Activated CD4-positive, alpha-beta T cell treated with anti-CD3 and anti-CD28 coated beads for 48 hours (primary cell): Measurements from ENCODE around the gene GPR153.

ENCODE experiments used
- DNase-seq: peaks from one replicate; pipeline ENCODE4 v3.0.0-alpha.2; 2020

Gene GPR153

GRCh38 chr1:6268415-6268814 is 7.5 kb upstream of the GPR153 start:
- DNase-seq, result no peak

GRCh38 chr1:6267686-6268322 is 6.9 kb upstream of the GPR153 start:
- DNase-seq, result no peak

- no peak for DNase-seq
Measured at GRCh38 chr1:6266641-6267040, 5.7 kb upstream of the GPR153 start.

GRCh38 chr1:6265151-6265550 is 4.3 kb upstream of the GPR153 start:
- DNase-seq, result no peak

GRCh38 chr1:6263716-6264115 is 2.8 kb upstream of the GPR153 start:
- no peak for DNase-seq

GRCh38 chr1:6262555-6263420 is 1.9 kb upstream of the GPR153 start:
- DNase-seq, result no peak

- DNase-seq, result no peak
Measured at GRCh38 chr1:6261615-6261995, 707 bp upstream of the GPR153 start.

GRCh38 chr1:6260433-6260934 is 414 bp downstream of the GPR153 start:
- no peak for DNase-seq

- peak; percentile 83 for DNase-seq
Measured at GRCh38 chr1:6259491-6260362, 1.2 kb downstream of the GPR153 start.

GRCh38 chr1:6258675-6259074 is 2.2 kb downstream of the GPR153 start:
- DNase-seq, result no peak

GRCh38 chr1:6257541-6258069 is 3.3 kb downstream of the GPR153 start:
- DNase-seq, result no peak

GRCh38 chr1:6256645-6257044 is 4.3 kb downstream of the GPR153 start:
- DNase-seq, result no peak

GRCh38 chr1:6254691-6255090 is 6.2 kb downstream of the GPR153 start:
- DNase-seq, result no peak

- no peak for DNase-seq
Measured at GRCh38 chr1:6253380-6253779, 7.5 kb downstream of the GPR153 start.

GRCh38 chr1:6252374-6252710 is 8.6 kb downstream of the GPR153 start:
- no peak for DNase-seq

- no peak for DNase-seq
Measured at GRCh38 chr1:6251681-6252373, 9.1 kb downstream of the GPR153 start.

GRCh38 chr1:6251233-6251632 is 9.7 kb downstream of the GPR153 start:
- no peak for DNase-seq

GRCh38 chr1:6249739-6250689 is 10.9 kb downstream of the GPR153 start:
- DNase-seq, result no peak

GRCh38 chr1:6248932-6249738 is 11.8 kb downstream of the GPR153 start:
- DNase-seq, result no peak

- no peak for DNase-seq
Measured at GRCh38 chr1:6248161-6248776, 12.6 kb downstream of the GPR153 start.
